ENCODE data around the gene BABAM1.
A peak's percentile ranks its signal among the peaks of the same experiment; 100 is the strongest.
"Not testable (repeated sequence)": the region's sequence is repeated elsewhere in the genome, so short reads cannot be mapped to it uniquely, and the experiment has no call there.

The BABAM1 gene

DNA sequence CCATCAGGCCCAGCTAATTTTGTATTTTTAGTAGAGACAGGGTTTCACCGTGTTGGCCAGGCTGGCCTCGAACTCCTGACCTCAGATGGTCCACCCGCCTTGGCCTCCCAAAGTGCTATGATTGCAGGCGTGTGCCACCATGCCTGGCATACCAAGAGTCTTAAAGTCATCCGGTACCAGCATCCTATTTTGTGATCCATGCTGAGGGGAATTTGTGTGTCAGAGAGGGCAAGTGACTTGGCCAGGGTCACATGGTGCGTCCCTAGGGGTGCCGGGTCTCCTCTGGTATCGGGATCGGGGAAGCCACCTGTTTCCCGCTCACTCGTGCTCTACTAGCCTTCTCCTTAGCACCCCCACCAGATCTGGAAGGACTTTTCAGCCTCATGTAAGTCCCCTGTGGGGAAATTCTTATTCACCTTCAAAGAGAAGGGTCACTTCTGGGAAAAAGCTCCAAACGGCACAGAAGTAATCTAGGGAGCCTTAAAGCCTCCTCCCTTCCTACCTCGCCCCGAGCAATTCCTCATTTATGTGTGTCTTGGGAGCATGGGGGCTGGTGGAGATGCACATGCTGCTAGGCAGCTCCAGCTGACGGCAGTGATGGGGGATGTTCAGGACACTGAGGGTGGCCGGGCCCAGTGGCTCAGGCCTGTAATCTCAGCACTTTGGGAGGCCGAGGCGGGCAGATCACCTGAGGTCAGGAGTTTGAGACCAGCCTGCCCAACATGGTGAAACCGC, 8.4 kb downstream of the BABAM1 start:
- DNase-seq (ENCODE audit: low read depth) = no peak

DNA sequence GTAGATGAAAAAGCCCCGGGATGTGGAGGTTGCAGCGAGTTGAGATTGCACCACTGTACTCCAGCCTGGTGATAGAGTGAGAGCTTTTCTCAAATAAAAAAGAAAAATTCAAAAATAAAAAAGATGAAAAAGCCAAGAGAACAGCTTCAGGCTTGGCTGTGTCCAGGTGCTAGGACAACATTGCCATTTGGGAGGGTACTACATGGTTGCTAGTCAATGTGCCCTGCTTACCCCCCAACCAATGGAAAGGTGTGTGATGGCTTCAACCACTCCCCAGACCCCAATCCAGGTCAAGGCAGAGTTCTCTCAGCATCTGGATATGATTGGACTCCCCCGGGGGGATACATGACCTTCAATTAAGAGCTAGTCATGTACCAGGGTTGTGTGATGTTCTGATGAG, 12.2 kb downstream of the BABAM1 start:
- no peak for DNase-seq (ENCODE audit: low read depth)

DNA sequence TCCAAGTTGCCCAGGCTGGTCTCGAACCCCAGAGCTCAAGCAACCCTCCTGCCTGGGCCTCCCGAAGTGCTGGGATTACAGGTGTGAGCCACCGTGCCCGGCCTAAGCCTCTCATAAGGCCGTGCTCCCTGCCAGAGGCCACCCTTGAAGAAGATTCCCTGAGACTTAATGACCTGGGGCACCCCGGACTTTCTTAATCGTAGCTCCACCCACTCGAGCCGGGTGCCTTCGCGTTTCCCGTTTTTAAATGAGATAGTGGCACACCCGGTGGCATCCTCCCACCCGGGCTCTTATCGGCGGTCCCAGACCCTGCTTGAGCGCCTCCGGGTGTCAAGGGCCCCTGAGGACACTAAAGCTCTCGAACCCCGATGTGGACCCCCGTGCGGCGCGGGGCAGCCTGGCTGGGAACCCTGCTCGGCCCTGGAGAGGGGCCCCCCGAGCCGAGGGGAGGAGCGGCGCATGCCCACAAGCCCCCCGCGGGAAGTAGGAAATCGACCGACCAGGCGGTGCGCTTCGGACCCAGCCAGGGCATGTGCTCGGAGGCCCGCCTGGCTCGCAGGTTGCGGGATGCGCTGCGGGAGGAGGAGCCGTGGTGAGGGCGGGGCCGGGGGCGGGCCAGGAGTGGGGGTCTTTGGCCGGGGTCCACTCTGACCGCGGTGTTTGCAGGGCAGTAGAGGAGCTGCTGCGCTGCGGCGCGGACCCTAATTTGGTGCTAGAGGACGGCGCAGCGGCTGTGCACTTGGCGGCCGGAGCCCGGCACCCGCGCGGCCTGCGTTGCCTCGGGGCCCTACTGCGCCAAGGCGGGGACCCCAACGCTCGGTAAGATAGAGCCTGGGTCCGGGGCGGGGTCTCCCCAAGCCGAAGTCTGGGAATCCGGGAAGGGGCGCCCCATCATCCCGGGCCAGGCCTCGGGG, 14.4 kb downstream of the BABAM1 start, which contains the start of gene ANKLE1:
ANKLE1 (plus strand) TSS at position 511 of the 914 bp plus-strand sequence; CDS start at position 531, 20 bp downstream.
- DNase-seq (ENCODE audit: low read depth) = peak; percentile 42

DNA sequence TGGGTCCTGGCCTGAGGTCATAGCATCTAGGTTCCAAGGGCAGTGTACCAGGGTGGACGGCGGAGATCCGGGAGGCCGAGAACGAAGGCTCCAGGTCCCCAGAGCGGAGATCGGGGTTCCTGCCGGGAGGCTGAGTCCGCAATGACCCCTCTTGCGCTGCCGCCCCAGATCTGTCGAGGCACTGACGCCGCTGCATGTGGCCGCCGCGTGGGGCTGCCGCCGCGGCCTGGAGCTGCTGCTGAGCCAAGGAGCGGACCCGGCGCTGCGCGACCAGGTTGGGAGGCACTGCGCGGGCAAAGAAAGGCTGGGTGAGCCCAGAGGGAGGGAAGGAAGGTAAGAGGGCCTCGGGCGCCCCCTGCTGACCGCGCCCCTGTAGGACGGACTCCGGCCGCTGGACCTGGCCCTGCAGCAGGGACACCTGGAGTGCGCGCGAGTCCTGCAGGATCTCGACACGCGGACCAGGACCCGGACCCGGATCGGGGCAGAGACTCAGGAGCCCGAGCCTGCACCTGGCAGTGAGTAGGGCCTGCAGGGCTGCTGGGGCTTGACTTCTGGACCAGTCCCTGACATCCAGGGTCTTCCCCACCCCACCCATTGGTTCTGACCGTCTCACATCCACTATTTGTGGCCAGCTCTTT, 15.4 kb downstream of the BABAM1 start:
- peak; percentile 65 for DNase-seq (ENCODE audit: low read depth)

DNA sequence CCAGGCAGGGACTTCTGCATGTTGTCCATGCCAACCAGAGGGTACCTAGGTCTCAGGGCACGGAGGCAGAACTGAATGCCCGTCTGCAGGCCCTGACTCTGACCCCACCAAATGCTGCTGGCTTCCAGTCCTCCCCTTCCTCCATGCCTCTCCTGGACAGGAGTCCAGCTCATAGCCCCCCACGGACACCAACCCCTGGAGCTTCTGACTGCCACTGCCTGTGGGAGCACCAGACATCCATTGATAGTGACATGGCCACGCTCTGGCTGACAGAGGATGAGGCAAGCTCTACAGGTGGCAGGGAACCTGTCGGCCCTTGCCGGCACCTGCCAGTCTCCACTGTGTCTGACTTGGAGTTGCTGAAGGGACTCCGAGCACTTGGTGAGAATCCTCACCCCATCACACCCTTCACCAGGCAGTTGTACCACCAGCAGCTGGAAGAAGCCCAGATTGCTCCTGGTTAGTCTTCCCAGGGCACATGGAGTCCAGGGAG, 16.3 kb downstream of the BABAM1 start:
- DNase-seq (ENCODE audit: low read depth) = no peak

DNA sequence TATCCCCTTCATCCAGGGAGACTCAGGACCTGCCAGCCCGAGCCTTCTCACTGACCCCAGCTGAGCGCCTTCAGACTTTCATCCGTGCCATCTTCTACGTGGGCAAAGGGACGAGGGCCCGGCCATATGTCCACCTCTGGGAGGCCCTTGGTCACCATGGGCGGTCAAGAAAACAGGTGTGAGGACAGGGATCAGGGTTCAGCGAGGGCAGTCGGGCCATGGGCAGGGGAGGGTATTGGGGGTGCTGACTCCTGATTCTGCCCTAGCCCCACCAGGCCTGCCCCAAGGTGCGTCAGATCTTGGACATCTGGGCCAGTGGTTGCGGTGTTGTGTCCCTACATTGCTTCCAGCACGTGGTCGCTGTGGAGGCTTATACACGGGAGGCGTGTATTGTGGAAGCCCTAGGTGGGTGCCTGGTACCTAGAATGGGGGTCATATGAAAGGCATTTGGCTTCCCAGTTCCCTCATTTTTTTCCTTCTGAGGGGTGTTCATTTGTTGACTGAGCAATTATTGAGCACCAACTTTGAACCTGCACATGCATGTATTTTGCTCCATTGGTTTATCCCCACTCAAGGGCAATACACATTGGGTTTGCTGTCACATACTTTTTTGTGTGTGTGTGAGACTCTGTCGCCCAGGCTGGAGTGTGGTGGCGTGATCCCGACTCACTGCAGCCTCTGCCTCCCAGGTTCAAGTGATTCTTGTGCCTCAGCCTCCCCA, 18.3 kb downstream of the BABAM1 start:
- no peak for DNase-seq (ENCODE audit: low read depth)

DNA sequence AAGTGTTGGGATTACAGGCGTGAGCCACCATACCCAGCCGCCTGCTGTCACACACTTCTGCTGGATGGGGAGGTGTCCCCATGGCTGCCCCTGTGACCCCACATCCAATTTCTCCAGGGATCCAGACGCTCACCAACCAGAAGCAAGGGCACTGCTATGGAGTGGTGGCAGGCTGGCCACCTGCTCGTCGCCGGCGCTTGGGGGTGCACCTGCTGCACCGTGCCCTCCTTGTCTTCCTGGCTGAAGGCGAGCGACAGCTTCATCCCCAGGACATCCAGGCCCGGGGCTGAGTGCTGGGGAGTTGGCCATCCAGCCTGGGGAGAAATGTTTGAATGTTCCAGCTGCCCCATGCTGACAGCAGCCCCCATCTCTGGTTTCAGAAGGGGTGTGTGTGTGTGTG, 19.0 kb downstream of the BABAM1 start:
- no peak for DNase-seq (ENCODE audit: low read depth)

DNA sequence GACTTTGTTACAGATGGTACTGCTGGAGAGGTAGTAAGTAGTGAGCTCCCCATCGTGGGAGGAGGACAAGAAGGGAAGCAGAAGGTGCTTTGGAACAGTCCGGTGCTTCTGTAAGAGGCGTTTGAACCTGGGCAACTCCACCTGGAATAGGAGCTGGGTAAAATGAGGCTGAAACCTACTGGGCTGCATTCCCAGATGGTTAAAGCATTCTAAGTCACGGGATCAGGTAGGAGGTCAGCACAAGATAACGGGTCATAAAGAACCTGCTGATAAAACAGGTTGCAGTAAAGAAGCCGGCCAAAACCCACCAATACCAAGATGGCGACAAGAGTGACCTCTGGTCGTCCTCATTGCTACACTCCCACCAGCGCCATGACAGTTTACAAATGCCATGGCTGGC, 19.5 kb downstream of the BABAM1 start:
- no peak for DNase-seq (ENCODE audit: low read depth)

DNA sequence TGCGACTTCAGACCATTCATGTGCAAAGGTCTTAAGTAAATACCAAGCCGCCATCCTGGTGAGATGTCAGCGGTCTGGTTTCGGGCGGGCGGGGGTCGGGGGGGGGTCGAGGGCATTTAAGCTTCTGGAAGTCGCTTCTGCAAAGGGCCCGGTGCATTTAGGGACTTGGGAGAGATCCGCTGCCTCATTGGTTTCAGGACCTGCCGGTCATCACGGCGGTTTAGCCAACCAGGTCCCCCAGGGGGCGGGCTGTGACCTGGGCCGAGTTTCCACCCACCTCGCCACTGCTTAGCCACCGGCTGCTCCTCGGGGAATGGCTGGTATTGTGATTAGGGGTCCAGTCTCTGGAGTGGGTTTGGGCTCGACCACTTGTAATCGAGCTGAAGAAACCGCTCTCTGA, 22.2 kb downstream of the BABAM1 start:
- DNase-seq (ENCODE audit: low read depth) = peak; percentile 90

DNA sequence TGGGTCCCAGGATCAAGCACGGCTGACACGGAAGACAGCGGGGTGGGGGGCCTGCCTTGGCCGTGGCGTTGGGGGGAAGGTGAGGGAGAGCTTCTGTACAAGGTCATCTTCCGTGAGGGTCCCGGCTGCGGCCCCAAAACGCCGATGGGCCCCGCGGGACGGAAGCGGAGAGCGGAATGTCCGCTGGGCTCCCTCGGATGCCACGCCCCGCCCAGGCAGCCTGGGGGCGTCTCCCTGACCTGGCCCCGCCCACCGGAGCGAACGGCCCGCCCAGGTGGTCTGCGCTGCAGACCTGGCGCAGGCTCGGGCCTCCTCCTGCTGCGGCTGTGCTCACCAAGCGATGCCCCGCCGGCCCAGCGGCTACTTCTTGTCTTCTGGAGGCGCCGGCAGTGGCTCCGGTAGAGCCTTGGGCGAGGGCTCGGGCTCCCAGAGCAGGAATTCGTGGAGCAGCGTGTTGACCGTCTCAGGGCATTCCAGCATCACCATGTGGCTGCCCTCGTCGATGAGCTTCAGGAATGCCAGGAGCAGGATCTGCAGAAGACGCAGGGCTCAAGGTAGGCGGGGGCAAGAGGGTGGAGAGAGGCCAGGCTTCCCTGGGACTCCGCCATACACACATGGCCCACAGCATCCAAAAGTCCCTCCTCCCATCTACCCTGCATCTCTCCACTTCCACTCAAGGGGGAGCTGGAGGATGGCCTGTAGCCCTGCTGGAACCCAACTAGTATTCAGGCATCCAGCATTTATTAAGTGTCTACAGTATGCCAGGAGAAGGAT, 25.2 kb downstream of the BABAM1 start:
- DNase-seq (ENCODE audit: low read depth) = peak; percentile 88

DNA sequence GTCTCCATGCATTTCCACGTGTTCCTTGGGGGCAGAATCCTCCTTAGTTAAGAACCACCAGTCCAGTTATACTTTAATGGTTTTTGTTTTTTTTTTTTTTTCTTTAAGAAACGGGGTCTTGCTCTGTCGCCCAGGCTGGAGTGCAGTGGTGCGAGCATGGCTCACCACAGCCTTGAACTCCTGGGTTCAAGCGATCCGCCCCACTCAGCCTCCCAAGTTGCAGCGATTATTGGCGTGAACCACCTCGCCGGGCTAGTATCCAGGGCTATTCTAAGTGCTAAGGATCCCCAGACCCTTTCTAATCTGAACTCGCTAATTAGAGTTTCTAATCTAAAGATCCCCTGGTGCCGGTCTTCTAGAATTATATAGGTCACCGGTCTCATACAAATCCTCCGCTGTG, 26.4 kb downstream of the BABAM1 start:
- DNase-seq (ENCODE audit: low read depth) = no peak

DNA sequence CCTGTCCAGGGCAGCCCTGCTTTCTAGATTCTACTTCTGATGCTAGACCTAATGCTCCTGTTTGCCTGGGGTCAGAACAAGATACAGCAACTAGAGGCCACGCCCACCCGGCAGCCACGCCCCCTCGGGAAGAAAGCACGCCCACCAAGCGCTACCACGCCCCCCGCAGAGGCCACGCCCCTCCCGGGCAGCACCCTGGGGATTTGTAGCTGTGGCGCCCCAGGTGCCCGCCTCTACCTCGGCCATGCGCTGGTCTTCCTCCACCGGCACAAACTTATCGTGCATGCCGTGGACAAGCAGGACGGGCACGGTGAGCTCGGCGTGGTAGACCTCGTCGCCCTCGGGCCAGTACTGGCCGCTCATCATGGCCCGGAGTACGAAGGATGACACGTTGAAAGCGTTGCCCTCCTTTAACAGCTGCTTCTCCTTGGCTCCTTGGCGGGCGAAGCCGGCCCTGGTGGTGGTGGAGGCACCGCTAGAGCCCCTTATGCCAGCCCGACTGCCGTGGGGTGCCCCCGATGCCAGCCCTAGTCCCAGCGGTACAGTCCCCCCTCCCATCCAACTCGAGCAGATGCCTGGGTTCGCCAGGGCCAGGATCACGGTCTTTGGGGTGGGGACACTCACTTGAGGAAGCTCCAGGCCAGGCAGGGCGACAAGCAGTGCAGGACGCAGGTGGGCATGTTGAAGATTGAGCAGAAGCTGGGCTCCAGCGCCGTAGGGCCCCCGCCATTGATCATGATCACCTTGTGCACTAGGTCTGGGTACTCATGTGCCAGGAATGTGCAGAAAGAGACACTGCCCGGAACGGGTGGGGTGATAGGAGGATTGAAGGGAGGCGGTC, 27.0 kb downstream of the BABAM1 start:
- peak; percentile 18 for DNase-seq (ENCODE audit: low read depth)

DNA sequence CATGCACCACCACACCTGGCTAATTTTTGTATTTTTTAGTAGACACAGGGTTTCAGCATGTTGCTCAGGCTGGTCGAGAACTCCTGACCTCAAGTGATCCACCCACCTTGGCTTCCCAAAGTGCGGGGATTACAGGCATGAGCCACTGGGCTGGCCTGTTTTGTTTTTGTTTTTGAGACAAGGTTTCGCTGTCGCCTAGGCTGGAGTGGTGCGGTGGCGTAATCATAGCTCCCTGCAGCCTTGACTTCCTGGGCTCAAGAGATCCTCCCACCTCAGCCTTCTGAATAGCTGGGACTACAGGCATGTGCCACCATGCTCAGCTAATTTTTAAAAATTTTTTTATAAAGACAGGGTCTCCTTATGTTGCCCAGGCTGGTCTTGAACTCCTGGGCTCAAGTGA, 28.3 kb downstream of the BABAM1 start:
- DNase-seq (ENCODE audit: low read depth) = not testable (repeated sequence)

DNA sequence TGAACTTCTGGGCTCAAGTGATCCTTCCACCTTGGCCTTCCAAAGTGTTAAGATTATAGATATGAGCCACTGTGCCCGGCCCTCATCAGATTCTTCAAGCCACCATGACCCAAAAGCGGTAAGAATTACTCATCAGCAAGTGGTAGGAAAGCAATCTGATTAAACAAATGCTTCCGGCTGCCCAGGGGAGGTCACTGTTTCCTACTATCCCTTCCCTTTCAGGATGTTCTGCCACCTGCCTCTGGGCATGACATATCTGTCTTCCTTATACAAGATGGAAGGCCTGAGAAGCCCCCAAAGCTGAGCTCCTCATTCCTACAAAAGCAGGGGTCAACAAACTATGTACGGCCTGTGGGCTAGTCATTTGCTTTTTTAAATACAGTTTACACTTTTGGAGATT, 29.0 kb downstream of the BABAM1 start:
- DNase-seq (ENCODE audit: low read depth) = peak; percentile 67

DNA sequence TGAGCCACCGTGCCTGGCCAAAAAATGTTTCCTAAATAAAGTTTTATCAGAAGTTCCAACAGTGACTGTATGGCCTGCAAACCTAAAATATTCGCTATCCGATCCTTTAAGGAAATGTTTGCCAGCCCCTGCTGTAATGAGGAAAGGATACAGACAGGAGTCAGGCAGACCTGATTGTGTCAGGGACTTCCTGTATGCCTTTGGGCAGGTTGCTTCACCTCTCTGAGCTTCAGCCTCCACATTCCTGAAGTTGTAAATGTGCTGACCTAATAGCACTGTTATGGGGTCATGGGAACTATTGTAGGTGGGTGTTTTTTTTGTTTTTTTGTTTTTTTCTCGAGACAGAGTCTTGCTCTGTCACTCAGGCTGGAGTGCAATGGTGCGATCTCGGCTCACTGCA, 29.7 kb downstream of the BABAM1 start:
- DNase-seq (ENCODE audit: low read depth) = peak; percentile 50

DNA sequence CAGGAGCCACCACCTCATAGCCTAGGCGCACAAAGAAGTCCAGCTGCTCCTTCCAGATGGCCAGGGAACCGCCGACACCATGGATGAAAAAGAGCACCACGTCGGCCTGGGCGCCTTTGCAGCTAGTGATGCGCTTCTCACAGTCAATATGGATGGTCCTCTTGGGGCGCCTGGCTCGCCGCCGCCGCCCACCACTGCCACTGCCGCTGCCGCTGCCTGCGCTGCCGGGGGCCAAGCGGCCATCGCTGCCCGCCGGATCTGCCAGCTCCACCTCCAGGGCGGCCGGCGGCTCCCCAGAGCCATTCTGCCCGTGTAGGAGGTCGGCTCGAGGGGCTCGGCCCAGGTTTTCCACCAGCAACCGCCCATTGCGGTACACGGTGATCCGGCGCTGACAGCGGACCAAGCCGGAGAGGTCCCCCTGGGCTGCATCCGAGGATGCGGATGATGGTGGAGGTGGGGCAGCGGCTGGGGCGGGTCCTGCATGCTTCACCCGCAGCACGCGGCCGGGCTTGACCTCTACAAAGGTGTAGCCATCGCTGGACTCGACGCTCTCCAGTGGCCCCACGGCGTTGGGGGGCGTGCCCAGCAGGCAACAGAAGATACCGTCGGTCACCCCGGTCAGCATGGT, 33.9 kb downstream of the BABAM1 start:
- DNase-seq (ENCODE audit: low read depth) = no peak

DNA sequence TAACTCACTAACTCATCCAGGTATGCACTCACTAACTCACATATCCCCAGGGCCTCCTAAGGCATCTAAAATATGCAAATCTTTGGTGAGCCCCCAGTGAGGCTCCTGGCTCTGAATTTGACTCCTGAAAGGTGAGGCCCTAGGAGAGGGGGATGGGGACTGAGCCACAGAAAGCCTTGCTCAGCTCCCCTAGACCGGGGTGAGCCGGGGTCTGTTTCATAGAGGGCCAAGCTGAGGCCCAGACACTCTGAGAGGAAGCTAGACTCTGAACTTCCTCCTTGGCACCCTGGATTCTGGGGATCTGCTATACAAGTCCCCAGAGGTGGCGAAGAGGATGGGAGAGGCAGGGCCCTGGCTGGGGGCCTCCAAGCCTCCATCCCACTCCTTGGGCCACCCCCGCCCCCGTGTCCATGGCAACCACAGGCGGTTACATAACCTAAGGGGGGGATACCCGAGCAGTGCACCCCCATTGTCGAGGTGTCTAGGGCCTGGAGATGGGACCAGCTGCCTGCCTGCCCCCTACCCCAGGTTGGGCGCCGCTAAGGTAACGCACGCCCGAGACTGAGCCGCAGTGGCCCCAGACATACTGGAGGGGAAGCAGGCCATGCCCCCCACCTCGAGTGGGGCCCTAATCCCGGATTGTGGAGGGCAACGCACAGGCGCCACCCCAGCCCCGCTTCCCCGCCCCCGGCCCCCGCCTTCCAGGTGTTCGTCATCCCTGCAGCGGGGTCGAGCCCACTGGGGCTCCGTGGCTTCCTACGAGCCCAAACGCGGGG, 35.3 kb downstream of the BABAM1 start:
- no peak for DNase-seq (ENCODE audit: low read depth)

DNA sequence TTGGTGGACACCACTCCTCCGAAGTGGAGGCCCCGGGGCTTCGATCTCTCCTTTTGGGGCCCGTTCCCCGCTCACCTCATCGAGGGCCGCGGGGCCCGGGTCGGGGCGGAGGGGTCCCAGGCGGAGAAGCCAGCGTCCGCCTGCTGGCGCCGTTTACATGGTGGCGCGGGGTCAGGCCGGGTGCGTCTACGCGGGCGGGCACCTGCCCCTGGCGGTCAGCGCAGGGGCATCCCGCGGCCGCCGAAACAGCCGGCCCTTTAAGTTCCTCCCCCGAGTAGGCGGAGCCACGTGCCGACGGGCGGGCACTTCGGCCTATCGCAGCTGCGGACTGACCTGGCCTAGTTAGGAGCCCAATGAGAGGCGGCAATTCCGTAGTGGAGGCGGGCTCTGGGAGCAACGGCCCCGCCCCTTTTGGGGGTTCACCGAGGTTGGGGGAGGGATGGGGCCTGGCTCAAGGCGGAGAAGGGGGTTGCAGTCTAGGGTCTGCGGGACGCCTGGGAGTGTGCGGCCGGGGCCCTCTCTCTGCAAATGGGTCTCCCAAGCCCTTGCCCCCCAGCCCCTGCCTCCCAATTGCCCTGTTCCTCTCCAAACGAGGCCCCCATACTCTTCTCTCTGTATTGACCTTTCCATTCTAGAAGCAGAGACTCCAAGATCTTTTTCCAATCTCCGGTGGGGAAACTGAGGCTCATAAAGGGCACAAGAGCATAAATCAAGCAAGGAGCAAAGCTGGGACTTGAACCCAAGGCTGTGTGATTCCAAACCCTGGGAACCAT, 36.1 kb downstream of the BABAM1 start, which contains the start of gene ABHD8:
ABHD8 (minus strand) TSS at position 259 of the 773 bp plus-strand sequence. CDS start 1,809 bp downstream, outside the sequence.
- DNase-seq (ENCODE audit: low read depth) = peak; percentile 95
